Ramos (cell line): ENCODE measurements around the gene C12orf60.
"Not testable (repeated sequence)": the region's sequence is repeated elsewhere in the genome, so short reads cannot be mapped to it uniquely, and the experiment has no call there.

Source experiments
- in situ Hi-C: fragments of 300-500 bp; cut with MboI; formaldehyde crosslinking; loops from one replicate; pipeline ENCODE4 v1.14.3; 2022; ENCODE audit warnings: low sequenced_read_pairs; ENCODE audit not compliant: unreplicated experiment

Gene C12orf60, protein sequence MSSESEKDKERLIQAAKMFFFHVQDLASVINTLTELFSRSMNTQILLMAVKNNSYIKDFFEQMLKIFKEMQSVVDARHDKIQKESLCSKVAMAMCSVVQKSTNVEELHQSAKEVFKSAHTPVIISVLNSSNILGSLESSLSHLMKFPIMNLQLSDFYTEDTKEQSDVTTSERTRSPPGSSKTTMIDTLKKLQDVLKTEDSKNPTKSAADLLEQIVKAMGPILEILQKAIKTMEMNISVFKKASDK

GRCh38 chr12:14803011-14803829, at the start of gene C12orf60, which contains the start of gene WBP11:
Gene C12orf60, plus strand, starts transcription at chr12:14803670. Its CDS starts 19,266 bp downstream, at chr12:14822936.
Gene WBP11, minus strand, starts transcription at chr12:14803478. Its CDS starts 2,095 bp downstream, at chr12:14801383.
- in situ Hi-C loops, result no loop called here

DNA sequence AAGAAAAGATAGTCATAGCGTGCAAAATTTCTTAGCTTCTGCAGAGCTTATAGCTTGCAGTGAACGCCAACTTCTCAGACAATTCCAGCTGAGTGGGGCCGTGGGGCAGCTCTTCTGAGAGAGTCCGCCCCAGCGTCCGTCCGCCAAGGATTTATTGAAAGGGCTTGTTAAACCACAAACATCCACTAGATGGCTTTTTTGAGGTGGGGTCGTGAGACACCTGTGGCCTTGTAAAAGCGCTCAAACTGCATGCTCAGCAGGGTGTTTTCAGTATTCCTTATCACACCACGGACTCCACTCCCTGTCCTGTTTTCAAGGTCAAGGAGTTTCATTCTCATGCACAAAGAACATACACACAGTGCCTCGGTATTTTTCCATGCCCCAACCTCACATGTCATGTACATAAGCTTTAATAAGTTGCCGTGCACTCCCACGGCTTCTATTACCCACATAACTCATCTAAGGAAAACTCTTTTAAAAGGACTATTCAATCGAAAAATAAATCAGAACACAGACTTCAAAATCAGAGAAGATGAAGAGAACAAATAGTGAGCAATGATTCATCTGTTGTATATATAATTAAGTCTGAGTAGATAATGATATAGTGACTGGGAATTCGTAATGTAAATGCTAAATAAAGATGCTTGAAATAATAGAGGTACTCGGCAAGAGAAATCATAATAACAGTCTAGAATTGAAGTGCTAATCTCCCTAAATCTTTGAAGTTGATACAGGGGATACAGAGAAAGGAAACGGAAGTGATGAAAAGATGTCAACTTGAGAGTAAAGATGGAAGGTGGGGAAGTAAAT, 46.9 kb upstream of the C12orf60 start:
- in situ Hi-C loops, result no loop called here

GRCh38 chr12:14759711-14760280, 43.7 kb upstream of the C12orf60 start:
- in situ Hi-C loops, result not testable (repeated sequence)

DNA sequence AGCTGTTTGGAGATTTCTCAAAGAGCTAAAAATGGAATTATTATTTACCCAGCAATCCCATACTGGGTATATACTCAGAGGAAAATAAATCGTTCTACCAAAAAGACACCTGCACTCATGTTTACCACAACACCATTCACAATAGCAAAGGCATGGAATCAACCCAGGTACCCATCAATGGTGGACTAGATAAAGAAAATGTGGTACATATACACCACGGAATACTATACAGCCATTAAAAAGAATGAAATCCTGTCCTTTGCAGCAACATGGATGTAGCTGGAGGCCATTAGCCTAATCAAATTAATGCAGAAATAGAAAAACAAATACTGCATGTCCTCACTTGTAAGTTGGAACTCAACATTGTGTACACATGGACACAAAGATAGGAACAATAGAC, 38.1 kb upstream of the C12orf60 start:
- in situ Hi-C loops, result no loop called here

GRCh38 chr12:14766020-14766419, 37.5 kb upstream of the C12orf60 start:
- in situ Hi-C loops, result not testable (repeated sequence)

GRCh38 chr12:14766649-14767215, 36.7 kb upstream of the C12orf60 start:
- in situ Hi-C loops, result no loop called here

DNA sequence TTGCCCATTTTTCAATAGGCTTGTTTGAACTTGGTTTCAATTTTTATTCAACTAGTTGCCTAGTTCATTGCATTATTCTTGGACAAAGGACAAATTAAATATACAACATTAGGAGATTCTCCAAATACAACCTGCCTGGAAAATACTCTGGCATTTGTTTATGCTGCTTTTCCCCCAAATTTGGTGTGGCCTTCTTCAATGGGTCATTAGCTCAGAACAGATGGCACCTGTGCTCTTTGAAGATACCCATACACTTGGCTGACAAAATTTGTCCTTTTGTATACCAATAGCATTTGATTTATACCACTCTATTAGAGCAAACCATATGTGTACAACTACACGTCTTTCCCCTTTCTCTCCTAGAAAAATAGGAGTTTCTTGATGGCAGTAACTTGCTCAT, 35.9 kb upstream of the C12orf60 start:
- in situ Hi-C loops, result no loop called here

DNA sequence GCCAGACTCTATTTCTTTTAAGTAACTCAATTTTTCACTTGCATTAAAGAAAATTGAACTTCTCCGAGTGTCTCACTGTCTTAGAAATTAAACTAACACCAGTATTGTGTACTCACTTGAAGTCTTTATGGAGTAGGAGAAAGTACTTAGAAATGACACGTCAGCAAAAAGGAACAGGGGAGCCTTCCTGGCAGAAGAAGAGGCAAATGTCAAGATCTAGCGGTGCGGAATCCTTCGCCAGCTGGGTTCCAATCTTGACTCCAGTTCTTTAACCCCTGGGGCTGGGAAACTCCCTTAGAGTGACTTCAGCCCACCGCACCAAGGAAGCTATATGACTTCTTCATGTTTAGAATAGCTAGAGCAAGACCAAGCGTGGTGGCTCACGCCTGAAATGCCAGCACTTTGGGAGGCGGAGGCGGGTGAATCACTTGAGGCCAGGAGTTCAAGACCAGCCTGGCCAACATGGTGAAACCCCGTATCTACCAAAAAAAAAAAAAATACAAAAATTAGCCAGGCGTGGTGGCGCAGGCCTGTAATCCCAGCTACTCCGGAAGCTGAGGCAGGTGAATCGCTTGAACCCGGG, 34.6 kb upstream of the C12orf60 start:
- in situ Hi-C loops, result no loop called here

DNA sequence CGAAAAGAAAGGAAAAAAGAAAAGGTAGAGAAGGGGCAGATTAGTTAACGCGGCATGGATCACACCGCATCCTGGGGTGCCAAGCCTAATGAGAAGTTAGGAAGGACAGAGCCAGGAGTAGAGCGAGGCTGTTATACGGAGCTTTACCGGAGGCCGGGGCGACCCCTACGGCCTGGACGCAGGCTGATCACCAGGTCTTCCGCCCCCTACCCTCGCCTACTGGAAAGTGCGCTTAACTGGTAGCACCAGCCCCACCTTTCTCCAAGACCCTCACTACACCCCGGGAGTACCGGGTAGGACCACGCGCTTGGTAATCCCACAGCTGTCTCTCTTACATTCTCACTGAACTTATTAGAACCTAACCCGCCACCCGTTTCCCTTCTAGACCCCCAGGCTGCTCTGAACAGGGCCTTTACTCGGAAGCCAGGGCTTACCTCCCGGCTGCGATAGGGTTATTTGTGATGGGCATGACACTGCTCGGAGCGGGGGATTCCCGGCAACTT, 34.0 kb upstream of the C12orf60 start:
- in situ Hi-C loops, result no loop called here

DNA sequence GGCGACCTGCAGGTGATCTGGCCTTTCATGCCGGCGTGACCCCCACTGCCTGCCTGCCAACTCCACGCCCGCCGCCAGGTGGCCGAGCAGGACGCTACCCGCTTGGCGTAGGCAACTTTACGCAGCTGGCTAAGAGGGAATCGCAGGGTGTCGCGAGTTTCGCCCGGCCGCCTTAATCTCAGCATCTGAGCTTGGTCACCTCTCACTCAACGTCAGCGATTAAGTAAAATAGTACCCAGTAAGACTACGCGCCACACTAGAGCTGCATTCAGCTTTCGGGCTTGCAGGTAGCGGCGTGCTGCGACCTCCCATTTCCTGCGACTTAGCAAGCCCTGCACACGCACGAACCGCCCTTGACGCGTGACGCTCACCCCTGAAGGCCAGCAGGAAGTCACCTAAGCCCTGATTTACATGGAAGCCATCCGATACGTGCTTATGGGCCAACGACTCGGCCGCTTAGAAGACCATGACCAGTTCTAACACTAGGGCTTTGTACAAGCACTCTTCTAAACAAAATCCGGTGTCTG, 33.4 kb upstream of the C12orf60 start:
- in situ Hi-C loops, result no loop called here

GRCh38 chr12:14770496-14771461, 32.7 kb upstream of the C12orf60 start:
- in situ Hi-C loops, result no loop called here

DNA sequence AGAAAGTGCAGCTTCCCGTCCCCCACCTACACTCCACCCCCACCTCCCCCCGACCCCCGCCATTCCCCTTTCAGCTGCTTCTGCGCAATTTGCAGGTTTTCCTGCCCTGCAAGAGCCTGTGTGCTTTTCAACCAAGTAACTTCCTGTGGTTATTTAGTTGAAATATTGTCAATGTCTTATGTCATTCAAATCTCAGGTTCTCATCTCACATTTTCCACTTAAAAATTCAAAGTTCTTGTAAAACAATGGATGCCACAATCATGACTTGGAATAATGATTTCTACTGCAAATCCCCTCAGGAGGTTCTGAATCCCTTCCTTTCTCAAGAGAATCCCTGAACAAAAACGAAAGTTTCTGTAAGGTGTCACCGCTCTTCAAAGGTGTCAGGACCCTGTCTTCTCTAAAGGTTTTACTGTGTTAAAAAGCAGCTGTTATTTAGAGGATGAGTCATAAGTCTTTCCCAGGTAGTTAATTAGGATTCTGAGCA, 31.8 kb upstream of the C12orf60 start:
- in situ Hi-C loops, result no loop called here

GRCh38 chr12:14772946-14773345, 30.5 kb upstream of the C12orf60 start:
- in situ Hi-C loops, result no loop called here

DNA sequence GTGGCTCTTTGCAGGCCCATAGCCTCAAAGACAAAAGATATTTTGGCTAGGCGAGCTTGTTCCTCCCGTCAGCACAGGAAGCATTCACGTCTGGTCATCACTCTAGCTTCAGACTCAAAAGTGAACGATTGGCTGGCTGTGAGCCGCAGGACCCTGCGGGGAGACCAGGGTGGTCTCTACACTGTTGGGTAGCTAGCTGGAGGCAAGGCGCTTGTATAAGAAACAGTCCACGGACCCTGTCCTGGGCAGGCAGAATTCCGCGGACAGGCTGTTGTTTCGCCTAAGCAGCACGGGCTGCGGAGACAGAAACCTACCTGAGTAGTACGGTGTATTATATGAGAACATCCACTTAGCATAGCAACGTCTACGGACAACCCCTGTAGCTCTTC, 29.8 kb upstream of the C12orf60 start:
- in situ Hi-C loops, result no loop called here

DNA sequence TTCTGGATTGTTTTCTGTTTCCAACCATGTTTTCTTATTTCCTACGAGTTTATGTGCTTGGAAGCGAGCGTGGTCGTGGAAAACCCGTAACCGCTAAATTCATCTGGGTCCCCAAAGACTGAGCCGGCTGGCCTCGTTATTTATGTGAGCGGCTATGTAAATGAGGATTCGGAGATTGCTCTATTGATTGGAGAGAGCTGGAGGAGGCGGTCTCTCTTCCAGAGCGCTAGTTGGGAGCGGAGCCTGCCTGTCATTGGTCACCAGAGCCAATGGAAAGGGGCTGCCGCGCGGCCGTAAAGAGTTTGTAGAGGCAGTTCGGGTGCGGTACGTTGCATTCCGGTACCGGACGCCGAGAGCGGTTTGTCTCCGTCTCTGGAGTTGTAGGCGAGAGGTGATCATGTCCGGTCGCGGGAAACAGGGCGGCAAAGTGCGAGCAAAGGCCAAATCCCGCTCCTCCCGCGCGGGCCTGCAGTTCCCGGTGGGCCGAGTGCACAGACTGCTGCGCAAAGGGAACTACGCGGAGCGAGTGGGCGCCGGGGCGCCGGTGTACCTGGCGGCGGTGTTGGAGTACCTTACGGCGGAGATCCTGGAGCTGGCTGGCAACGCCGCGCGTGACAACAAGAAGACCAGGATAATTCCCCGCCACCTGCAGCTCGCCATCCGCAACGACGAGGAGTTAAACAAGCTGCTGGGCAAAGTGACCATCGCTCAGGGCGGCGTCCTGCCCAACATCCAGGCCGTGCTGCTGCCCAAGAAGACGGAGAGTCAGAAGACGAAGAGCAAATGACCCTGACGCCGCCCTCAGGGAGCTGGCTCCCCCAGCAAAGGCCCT, 29.2 kb upstream of the C12orf60 start:
- in situ Hi-C loops, result no loop called here

GRCh38 chr12:14774906-14775635, 28.4 kb upstream of the C12orf60 start:
- in situ Hi-C loops, result no loop called here

DNA sequence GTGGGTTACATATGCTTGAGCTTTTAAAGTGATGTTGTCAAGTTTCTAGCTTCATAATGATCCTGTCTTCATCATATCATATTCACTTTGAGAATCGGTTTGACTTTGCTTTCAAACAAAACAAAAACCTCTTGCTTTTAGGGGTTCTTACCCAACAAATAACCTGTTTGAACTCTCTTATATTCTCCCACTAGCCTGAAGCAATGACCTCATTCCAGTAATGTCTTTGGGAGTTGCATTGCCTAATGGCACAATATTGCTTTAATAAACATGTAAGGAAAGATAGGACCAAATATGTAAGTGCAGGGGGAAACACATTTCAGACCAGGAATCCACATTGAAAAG, 27.9 kb upstream of the C12orf60 start:
- in situ Hi-C loops, result no loop called here
